NCI-H1092 treated with DMSO at 0.1 percent for 48 hours (cell line): ENCODE measurements around the gene TBC1D22A.

Experiments
- DNase-seq: peaks from one replicate; lab custom pipeline; 2025; lab: John Stamatoyannopoulos, UW

Gene TBC1D22A

GRCh38 chr22:46795845-46796565 is 33.6 kb downstream of the TBC1D22A start:
- DNase-seq: no peak

GRCh38 chr22:46796566-46797195 is 34.2 kb downstream of the TBC1D22A start:
- DNase-seq: no peak

- no peak for DNase-seq
Observed at GRCh38 chr22:46797355-46797754, 34.9 kb downstream of the TBC1D22A start.

- no peak for DNase-seq
Observed at GRCh38 chr22:46798041-46798365, 35.6 kb downstream of the TBC1D22A start.

GRCh38 chr22:46798366-46799350 is 36.2 kb downstream of the TBC1D22A start:
- DNase-seq: no peak

- DNase-seq: no peak
Observed at GRCh38 chr22:46799626-46800025, 37.2 kb downstream of the TBC1D22A start.

- DNase-seq: no peak
Observed at GRCh38 chr22:46800102-46800857, 37.8 kb downstream of the TBC1D22A start.

GRCh38 chr22:46801331-46801811 is 38.9 kb downstream of the TBC1D22A start:
- peak; percentile 56 for DNase-seq

- no peak for DNase-seq
Observed at GRCh38 chr22:46801826-46802607, 39.6 kb downstream of the TBC1D22A start.

GRCh38 chr22:46802608-46803027 is 40.2 kb downstream of the TBC1D22A start:
- DNase-seq: no peak

- no peak for DNase-seq
Observed at GRCh38 chr22:46803031-46803880, 40.8 kb downstream of the TBC1D22A start.

GRCh38 chr22:46803936-46804335 is 41.5 kb downstream of the TBC1D22A start:
- no peak for DNase-seq

- no peak for DNase-seq
Observed at GRCh38 chr22:46806794-46807193, 44.3 kb downstream of the TBC1D22A start.

- DNase-seq: no peak
Observed at GRCh38 chr22:46807458-46807857, 45.0 kb downstream of the TBC1D22A start.

GRCh38 chr22:46809153-46809885 is 46.9 kb downstream of the TBC1D22A start:
- DNase-seq: no peak

GRCh38 chr22:46810856-46811786 is 48.7 kb downstream of the TBC1D22A start:
- no peak for DNase-seq

- no peak for DNase-seq
Observed at GRCh38 chr22:46812034-46812605, 49.7 kb downstream of the TBC1D22A start.

GRCh38 chr22:46812788-46813187 is 50.3 kb downstream of the TBC1D22A start:
- DNase-seq: no peak
